Activated CD8-positive, alpha-beta T cell treated with anti-CD3 and anti-CD28 coated beads, Interleukin-2, amount 10 ng/mL, durations not matched to agents 7 days and 5 days (primary cell): ENCODE data around the gene ADRA2A. TPM values are rescaled to one million over a fixed set of nuclear protein-coding genes. Genes with fewer than 3 reads are reported as not detected.

Experiments
- ATAC-seq: fragments of 150-1000 bp; cut with Tn5 transposase; one replicate; pipeline ENCODE4 v1.10.0; 2021; ENCODE audit warnings: moderate library complexity
- CTCF ChIA-PET: fragments of 350-600 bp; sonication (Branson Sonifier 250); formaldehyde crosslinking; loops from one replicate; lab custom pipeline; 2021; ENCODE audit warnings: antibody characterized with exemption; lab: Charles Lee
- POLR2A ChIA-PET: fragments of 350-600 bp; sonication (Branson Sonifier 250); formaldehyde crosslinking; loops from one replicate; lab custom pipeline; 2021; ENCODE audit warnings: antibody characterized with exemption; lab: Charles Lee
- DNase-seq: peaks from one replicate; pipeline ENCODE4 v3.0.0-alpha.2; 2020
- H3K27ac Mint-ChIP-seq: one replicate; pipeline ENCODE4 v1.8.0; 2021; ENCODE audit warnings: mild to moderate bottlenecking, mixed read lengths
- H3K27me3 Mint-ChIP-seq: one replicate; pipeline ENCODE4 v1.8.0; 2021; ENCODE audit warnings: low read depth, mixed read lengths
- H3K36me3 Mint-ChIP-seq: one replicate; pipeline ENCODE4 v1.8.0; 2021; ENCODE audit warnings: low read depth, mixed read lengths
- H3K4me1 Mint-ChIP-seq: one replicate; pipeline ENCODE4 v1.8.0; 2021; ENCODE audit warnings: low read depth, mixed read lengths
- H3K4me3 Mint-ChIP-seq: one replicate; pipeline ENCODE4 v1.8.0; 2021; ENCODE audit warnings: mild to moderate bottlenecking, mixed read lengths
- H3K9me3 Mint-ChIP-seq: one replicate; pipeline ENCODE4 v1.8.0; 2022; ENCODE audit warnings: mixed read lengths; ENCODE audit not compliant: insufficient read depth
- total RNA-seq, 2 experiments: library from RNA; stranded (reverse); gene quantifications; one replicate each; pipeline ENCODE4 v1.2.3, GENCODE V29; 2021

Gene ADRA2A
- total RNA-seq, 2 experiments from 2014 or later: not detected

DNA sequence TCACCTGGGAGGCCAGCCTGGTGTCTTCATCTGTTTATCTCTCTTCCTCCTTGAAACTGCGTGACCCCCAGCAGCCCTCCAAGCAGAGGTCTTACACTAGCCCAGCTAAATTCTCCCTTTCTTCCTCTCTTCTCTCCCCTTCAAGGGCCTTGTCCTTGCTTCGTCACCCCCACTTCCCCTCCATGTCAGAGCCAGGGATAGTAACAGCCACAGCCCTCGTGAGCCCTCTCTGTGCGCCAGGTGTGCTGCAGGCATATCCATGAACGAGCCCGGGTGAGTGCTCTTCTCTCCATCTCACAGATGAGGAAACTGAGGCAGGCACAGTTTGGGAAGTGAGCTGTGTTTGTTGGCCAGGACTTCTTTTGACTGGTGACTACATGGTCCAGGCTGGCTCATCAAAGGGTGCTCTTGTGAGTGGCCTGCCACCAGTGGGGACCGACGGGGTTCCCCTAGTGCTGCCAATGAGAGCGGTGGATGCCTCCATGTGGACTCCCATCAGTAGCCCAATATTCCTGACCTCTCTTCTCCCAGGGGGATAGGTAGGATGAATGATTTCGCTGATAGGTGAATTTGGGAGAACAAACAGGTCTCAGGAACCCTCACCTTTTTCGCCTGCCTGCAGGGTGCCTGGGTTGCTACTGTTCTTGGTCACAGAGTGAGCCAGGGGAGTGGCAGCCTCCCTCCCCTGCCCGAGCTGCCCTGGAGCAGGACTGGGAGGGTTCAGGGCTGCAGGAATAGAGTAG is 38.1 kb downstream of the ADRA2A start:
- H3K4me1 Mint-ChIP-seq: peaks cover 13% of the 10 kb centered on the region
- no peak for DNase-seq
- H3K4me3 Mint-ChIP-seq: no peak overlapping the region
- no peak for ATAC-seq
- H3K27me3 Mint-ChIP-seq: no peaks in the 10 kb centered on the region
- ChIA-PET POLR2A (no interaction called here), CTCF (no interaction called here)
- no peak overlapping the region for H3K27ac Mint-ChIP-seq
- no peaks in the 10 kb centered on the region for H3K9me3 Mint-ChIP-seq
- H3K36me3 Mint-ChIP-seq: no peaks in the 10 kb centered on the region

DNA sequence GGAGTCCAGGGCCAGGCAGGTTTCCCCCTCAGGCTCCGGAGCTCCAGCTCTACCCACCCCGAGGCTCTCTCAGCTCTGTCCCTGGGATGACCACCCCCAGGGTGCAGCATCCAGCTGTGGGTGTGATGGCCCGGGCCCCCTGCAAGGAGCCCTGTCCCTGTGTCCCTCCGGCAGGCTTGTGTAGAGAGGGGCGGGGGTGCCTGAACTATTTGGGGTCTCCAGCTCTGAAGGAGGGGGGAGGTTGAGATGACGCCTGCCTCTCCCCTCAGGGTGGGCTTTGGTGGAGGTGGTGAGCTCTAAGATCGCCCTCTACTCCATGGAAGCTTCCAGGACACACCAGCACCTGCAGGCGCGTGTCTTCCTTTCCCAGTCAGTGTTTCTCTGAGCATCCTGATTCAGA is 39.4 kb downstream of the ADRA2A start:
- H3K4me1 Mint-ChIP-seq: peaks cover 13% of the 10 kb centered on the region
- CTCF ChIA-PET: no interaction called here
- no peak for ATAC-seq

DNA sequence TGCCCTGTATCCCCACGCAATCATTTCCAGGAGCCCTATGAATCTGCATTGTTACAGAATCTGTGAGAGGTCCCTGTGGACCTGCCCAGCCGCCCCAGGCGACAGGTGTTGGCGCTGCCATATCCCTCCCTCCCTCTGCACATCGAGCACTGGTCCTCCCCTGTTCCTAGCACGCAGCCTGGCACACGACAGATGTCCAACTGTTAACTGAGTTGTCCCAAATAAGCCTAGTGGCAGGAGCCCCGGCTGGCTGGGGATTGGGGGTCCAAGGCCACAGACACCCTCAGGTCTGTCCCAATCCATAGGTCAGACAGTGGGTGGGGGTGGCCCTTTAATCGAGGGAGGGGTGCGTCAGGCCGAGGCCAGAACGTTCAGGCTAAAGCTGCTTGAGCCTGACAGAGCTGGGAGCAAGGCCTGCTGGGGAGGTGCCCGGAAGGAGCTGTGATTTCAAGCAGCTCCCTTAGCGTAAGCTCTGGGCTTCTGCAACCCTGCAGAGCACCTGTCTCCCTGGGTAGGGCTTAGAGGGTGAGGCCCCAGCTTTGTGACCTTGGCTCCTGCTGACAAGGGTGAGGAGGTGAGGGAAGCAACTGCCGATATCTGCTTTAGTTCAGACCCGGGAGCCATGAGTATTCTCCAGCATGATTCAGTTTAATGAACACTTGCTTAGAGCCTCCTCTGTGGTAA is 40.1 kb downstream of the ADRA2A start:
- ChIA-PET CTCF (no interaction called here), POLR2A (no interaction called here)
- no peak overlapping the region for H3K27ac Mint-ChIP-seq
- DNase-seq (no peak), ATAC-seq (no peak)
- H3K4me1 Mint-ChIP-seq: peaks cover 13% of the 10 kb centered on the region
- no peak overlapping the region for H3K4me3 Mint-ChIP-seq
- H3K27me3 Mint-ChIP-seq: peaks cover 5% of the 10 kb centered on the region
- no peaks in the 10 kb centered on the region for H3K36me3 Mint-ChIP-seq
- H3K9me3 Mint-ChIP-seq: no peaks in the 10 kb centered on the region

More for the DNA sequence above, 39.4 kb downstream of the ADRA2A start:
- H3K27me3 Mint-ChIP-seq: peaks cover 4% of the 10 kb centered on the region
- DNase-seq: no peak
- no peak overlapping the region for H3K27ac Mint-ChIP-seq
- no peak overlapping the region for H3K4me3 Mint-ChIP-seq
- H3K9me3 Mint-ChIP-seq: no peaks in the 10 kb centered on the region
- no peaks in the 10 kb centered on the region for H3K36me3 Mint-ChIP-seq
- POLR2A ChIA-PET: interaction anchor here (0.6 kb wide), 1 partner anchor 846 kb away, joined by 4 read pairs; no protein-coding TSS in a partner anchor

DNA sequence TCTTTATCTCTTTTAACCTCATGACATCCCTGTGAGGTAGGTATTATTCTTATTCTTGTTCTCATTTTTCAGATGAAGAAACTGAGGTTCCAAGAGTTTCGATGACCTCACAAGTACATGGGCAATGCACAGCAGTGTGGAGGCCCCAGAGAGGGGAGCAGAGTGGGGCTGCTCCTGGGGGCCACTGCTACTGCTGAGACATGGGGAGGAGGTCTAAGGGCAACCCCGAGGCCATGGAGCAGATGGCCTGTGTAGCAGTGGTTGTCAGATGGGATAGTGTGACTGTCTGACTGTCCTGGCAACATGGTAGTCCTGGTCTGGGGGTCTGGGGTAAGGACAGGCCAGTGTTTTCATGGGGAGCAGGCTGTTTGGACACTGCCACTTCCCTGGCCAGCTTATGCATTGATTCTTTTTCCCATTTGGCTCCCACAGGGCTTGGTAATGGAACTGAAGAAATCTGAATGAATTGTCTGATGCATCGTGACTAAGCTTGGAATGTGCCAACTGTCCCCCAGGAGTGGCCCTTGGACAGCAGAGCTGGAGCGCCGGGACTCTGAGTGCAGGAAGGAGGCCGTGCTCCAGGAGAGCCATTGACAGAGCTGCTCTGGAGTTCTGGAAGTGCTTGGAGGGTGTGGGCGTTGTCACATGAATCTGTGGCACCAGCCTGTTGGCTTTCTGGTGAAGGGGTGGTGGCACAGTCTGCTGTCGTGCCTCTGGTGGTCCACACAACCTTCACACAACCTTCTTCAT is 40.9 kb downstream of the ADRA2A start:
- CTCF ChIA-PET: no interaction called here
- Mint-ChIP-seq H3K27ac (no peak overlapping the region), H3K4me1 (peaks cover 13% of the 10 kb centered on the region), H3K27me3 (peaks cover 5% of the 10 kb centered on the region), H3K9me3 (no peaks in the 10 kb centered on the region), H3K4me3 (no peak overlapping the region), H3K36me3 (no peaks in the 10 kb centered on the region)
- DNase-seq (no peak), ATAC-seq (no peak)
- POLR2A ChIA-PET: no interaction called here

DNA sequence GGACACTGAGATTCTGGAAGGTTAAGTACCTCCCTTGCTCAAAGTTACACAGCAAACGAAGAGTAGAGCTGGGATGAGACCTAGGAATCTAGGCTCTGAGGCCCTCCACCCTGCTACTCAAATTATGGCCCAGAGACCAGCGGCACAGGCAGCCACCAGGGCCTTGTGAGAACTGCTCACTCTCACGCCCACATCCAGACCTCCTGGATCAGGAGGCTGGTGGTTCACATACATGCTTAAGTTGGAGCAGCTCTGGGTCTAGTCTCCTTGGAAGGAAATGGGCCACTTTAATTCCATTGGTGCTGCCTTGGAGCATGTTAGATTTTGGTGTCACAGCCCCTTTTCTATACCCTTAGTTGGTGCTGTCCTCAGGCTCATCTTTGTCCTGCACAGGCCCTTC is 41.9 kb downstream of the ADRA2A start:
- ChIA-PET CTCF (no interaction called here), POLR2A (no interaction called here)
- ATAC-seq (no peak), DNase-seq (no peak)
- H3K27ac Mint-ChIP-seq: no peak overlapping the region
- H3K36me3 Mint-ChIP-seq: no peaks in the 10 kb centered on the region
- peaks cover 5% of the 10 kb centered on the region for H3K27me3 Mint-ChIP-seq
- no peaks in the 10 kb centered on the region for H3K9me3 Mint-ChIP-seq
- H3K4me3 Mint-ChIP-seq: no peak overlapping the region
- peaks cover 13% of the 10 kb centered on the region for H3K4me1 Mint-ChIP-seq

DNA sequence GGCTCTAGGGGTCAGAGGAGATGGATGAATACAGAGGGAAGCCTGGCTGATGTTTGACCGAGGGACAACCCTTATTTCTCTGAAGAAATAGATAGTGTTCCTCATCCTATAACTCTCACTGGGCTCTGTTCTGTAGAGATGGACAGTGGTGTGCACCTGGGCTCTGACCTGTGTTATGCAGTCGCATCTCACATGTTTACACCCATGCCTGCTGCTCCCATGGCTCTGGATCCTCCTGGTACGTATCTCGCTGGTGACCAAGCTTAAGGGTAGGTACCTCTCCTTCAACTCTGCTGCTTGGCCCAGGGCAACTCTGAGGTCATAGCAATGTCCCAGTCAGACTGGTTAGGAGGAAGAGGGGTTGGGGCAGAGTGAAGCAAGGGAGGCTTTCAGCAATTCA is 42.8 kb downstream of the ADRA2A start:
- H3K9me3 Mint-ChIP-seq: no peaks in the 10 kb centered on the region
- CTCF ChIA-PET: no interaction called here

DNA sequence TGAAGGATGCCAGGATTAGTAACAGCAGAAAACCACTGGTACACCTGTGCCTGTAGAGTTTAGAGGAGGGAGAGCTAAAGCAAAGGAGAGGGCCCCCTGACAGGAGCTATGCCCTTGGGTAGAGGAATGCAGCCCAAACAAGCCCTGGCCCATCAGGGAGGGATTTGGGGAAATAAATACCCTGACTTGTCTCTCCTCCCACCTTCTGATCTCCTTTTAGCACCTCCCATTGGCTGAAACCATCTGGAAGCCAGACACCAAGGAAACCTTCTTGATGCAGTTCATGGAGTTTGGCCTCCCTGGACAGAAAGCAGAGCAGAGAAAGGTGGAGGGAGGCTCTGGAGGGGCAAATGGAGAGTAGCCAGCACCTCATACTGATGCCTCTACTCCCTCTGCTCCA is 45.3 kb downstream of the ADRA2A start:
- ChIA-PET CTCF (no interaction called here), POLR2A (no interaction called here)
- Mint-ChIP-seq H3K36me3 (no peaks in the 10 kb centered on the region), H3K4me1 (no peaks in the 10 kb centered on the region), H3K27ac (no peak overlapping the region), H3K9me3 (no peaks in the 10 kb centered on the region), H3K4me3 (no peak overlapping the region), H3K27me3 (peaks cover 5% of the 10 kb centered on the region)
- ATAC-seq: no peak
- no peak for DNase-seq

More for the DNA sequence above, 42.8 kb downstream of the ADRA2A start:
- POLR2A ChIA-PET: interaction anchor here (0.7 kb wide), 1 partner anchor 23 kb away, joined by 3 read pairs; no protein-coding TSS in a partner anchor
- no peak overlapping the region for H3K4me3 Mint-ChIP-seq
- H3K27ac Mint-ChIP-seq: no peak overlapping the region
- H3K27me3 Mint-ChIP-seq: peaks cover 5% of the 10 kb centered on the region
- DNase-seq: no peak
- H3K4me1 Mint-ChIP-seq: peaks cover 4% of the 10 kb centered on the region
- no peak for ATAC-seq
- no peaks in the 10 kb centered on the region for H3K36me3 Mint-ChIP-seq

DNA sequence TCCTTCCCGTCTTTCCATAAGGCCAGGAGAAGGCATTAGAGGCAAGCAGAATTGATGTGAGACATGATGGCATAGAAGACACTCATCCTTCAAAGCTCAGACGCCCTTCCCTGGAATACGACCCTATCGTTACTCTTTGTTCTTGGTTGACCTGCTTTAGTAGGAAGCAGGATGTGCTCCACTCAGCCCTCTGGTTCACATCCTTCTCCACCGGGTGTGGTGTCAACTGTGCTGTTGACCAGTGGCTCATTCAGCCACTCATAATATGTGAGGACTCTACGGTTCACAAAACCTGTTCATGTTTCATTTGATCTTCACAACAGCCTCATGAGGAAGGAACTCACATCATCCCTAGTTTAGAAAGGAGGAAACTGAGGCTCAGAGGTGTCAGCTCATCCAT is 47.1 kb downstream of the ADRA2A start:
- Mint-ChIP-seq H3K27me3 (peaks cover 5% of the 10 kb centered on the region), H3K36me3 (no peaks in the 10 kb centered on the region), H3K27ac (no peak overlapping the region), H3K4me3 (no peak overlapping the region), H3K4me1 (no peaks in the 10 kb centered on the region), H3K9me3 (no peaks in the 10 kb centered on the region)
- POLR2A ChIA-PET: no interaction called here
- CTCF ChIA-PET: no interaction called here
- ATAC-seq: no peak
- DNase-seq: no peak

DNA sequence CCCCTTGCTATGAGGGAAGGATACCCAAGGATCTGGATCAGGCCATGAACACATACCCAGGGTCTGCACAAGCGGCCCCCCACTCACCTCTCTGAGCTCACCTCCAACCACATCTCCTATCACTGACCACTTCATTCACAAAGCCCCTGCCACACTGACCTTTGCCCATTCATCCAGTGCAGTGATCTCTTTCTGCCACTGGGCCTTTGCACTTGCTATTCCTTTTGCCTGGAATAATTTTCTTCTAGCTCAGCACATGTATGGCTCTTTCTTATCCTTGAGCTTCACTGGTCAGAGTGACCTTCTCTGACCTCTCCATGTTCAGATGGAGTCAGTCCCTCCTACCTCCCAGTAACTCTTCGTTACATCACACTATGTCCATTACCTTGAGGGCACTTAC is 48.3 kb downstream of the ADRA2A start:
- Mint-ChIP-seq H3K36me3 (no peaks in the 10 kb centered on the region), H3K4me3 (no peak overlapping the region), H3K27me3 (peaks cover 8% of the 10 kb centered on the region), H3K4me1 (no peaks in the 10 kb centered on the region), H3K27ac (no peak overlapping the region), H3K9me3 (no peaks in the 10 kb centered on the region)
- ChIA-PET CTCF (no interaction called here), POLR2A (no interaction called here)
- DNase-seq: no peak
- ATAC-seq: no peak

DNA sequence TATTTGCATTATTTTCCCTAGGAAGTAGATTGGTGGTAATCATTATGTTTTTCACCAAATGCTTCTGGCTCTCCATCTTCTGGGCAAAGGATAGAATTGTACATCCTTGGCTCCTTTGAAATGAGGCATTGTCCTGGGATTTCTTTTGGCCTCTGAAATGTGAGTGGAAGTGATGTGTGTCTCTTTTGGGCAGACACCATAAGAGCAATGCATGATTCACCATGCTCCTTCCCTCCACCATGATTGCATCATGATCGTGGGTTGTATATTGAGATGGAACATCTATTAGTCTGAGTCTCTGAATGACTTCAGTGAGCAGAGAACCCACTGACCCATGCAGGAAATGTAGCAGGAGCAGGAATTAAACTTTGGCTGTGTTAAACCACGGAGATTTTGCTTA is 49.2 kb downstream of the ADRA2A start:
- ChIA-PET CTCF (no interaction called here), POLR2A (no interaction called here)
- DNase-seq: no peak
- no peak overlapping the region for H3K27ac Mint-ChIP-seq
- no peaks in the 10 kb centered on the region for H3K9me3 Mint-ChIP-seq
- no peaks in the 10 kb centered on the region for H3K36me3 Mint-ChIP-seq
- ATAC-seq: no peak
- H3K4me1 Mint-ChIP-seq: no peaks in the 10 kb centered on the region
- H3K4me3 Mint-ChIP-seq: no peak overlapping the region
- H3K27me3 Mint-ChIP-seq: peaks cover 5% of the 10 kb centered on the region

DNA sequence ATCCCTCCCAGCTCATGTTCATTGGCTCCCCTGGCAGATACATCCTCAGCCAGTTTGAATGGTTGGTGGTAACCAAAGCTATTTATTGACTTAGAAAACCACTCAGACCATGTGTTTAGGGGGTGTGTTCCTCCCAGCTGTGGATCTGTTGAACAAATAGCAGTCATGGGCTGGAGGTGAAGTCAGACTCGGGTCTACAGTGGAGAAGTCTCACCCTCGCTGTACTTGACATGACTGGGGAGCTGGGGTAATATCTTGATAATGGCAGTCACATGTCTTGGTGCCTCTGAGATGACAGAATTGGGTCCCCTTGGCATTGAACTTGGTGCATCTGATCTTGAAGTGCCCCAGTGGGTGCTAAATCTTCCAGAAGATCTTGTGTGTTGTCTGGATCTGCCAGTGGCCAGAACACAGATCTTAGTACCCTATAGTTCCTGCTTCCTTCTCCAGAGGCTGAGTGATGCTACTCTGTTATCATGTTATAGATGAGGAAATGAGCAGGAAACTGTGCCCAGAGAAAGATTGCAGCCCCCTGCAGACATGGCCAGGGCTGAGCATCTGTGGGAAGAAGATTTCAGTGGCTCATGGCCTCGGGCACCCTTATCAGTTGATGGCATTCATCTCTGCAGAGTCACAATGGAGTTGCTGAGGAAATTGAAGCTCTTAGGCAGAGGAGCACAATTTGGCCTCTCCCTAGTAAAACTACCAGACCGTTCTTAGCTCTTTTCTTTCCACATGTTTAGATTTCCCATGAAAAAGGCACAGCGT is 50.4 kb downstream of the ADRA2A start:
- ChIA-PET POLR2A (no interaction called here), CTCF (no interaction called here)
- Mint-ChIP-seq H3K27me3 (peaks cover 3% of the 10 kb centered on the region), H3K4me3 (no peak overlapping the region), H3K4me1 (no peaks in the 10 kb centered on the region), H3K27ac (no peak overlapping the region), H3K9me3 (no peaks in the 10 kb centered on the region), H3K36me3 (no peaks in the 10 kb centered on the region)
- ATAC-seq (no peak), DNase-seq (no peak)
